Endothelial cell of umbilical vein (primary cell): ENCODE data around the gene EXOC5.

Experiments
- CTCF ChIP-seq, 2 donors: IDR thresholded peaks; 1 replicate in 1 of 2; 2 replicates in 1 of 2; pipeline ENCODE4 v1.5.1; 2011; ENCODE audit warnings: low read length in 2 of 2, mild to moderate bottlenecking in 2 of 2, moderate library complexity in 2 of 2, control low read depth in 1 of 2, inconsistent platforms in 1 of 2, low read depth in 1 of 2; ENCODE audit not compliant: insufficient read depth in 1 of 2; ENCODE audit errors: extremely low read depth in 1 of 2
- EZH2 ChIP-seq: IDR thresholded peaks from 2 replicates; pipeline ENCODE4 v1.6.1; 2012; ENCODE audit warnings: borderline replicate concordance, low read depth, mild to moderate bottlenecking, moderate library complexity, low read length, inconsistent platforms; ENCODE audit not compliant: severe bottlenecking
- FOS ChIP-seq: IDR thresholded peaks from 2 replicates; pipeline ENCODE4 v1.6.1; 2011; ENCODE audit warnings: mild to moderate bottlenecking, low read length, moderate library complexity, borderline replicate concordance; ENCODE audit not compliant: insufficient read depth
- JUN ChIP-seq: IDR thresholded peaks from 2 replicates; pipeline ENCODE4 v1.6.1; 2011; ENCODE audit warnings: borderline replicate concordance, low read depth; ENCODE audit not compliant: insufficient read length, insufficient read depth
- MAX ChIP-seq: IDR thresholded peaks from 2 replicates; pipeline ENCODE4 v1.6.1; 2011; ENCODE audit not compliant: insufficient read depth, insufficient read length
- POLR2A ChIP-seq: IDR thresholded peaks from 2 replicates; pipeline ENCODE4 v1.6.1; 2012; ENCODE audit warnings: low read depth, mild to moderate bottlenecking, control low read depth, low read length
- POLR2AphosphoS5 ChIP-seq: IDR thresholded peaks from 2 replicates; pipeline ENCODE4 v1.6.1; 2012; ENCODE audit warnings: low read depth, mild to moderate bottlenecking, control low read depth, low read length, moderate library complexity; ENCODE audit not compliant: insufficient read depth

GRCh38 chr14:57290751-57291150, 22.0 kb upstream of the EXOC5 start:
- no peak for TF ChIP-seq CTCF (IDR thresholded peaks at IDR 0.05; ENCODE audit: extremely low read depth in 1 of 2, insufficient read depth in 1 of 2, low read depth in 1 of 2, low read length in 2 of 2)
- no peak for TF ChIP-seq EZH2
- TF ChIP-seq MAX: no peak
- no peak for TF ChIP-seq JUN
- no peak for TF ChIP-seq POLR2A
- no peak for TF ChIP-seq FOS
- TF ChIP-seq POLR2AphosphoS5: no peak
